A549 (cell line): Measurements from ENCODE around the gene RAMP1.

Experiments
- JUNB ChIP-seq: fragments of >200 bp; sonication (Bioruptor Twin); formaldehyde crosslinking; IDR thresholded peaks from 2 replicates; pipeline ENCODE4 v1.6.1; 2016
- KDM1A ChIP-seq: fragments of 200-600 bp; sonication (generic); IDR thresholded peaks from 2 replicates; pipeline ENCODE4 v1.6.1; 2016; ENCODE audit warnings: low read depth, mild to moderate bottlenecking
- POLR2A ChIP-seq: IDR thresholded peaks from 2 replicates; pipeline ENCODE4 v1.6.1; 2012; ENCODE audit warnings: mild to moderate bottlenecking, low read length
- RCOR1 ChIP-seq: fragments of 150-350 bp; IDR thresholded peaks from 2 replicates; pipeline ENCODE4 v1.6.1; 2014; ENCODE audit warnings: antibody characterized with exemption, low read length, low read depth
- TF ChIP-seq, protein P1 (sequence below): fragments of >200 bp; sonication (Bioruptor Twin); formaldehyde crosslinking; IDR thresholded peaks from 3 replicates; pipeline ENCODE4 v1.5.1; 2016
- TF ChIP-seq, protein P2 (sequence below): IDR thresholded peaks from 2 replicates; pipeline ENCODE4 v1.6.1; 2012
- TF ChIP-seq, protein P3 (sequence below): fragments of 450-650 bp; IDR thresholded peaks from 2 replicates; pipeline ENCODE4 v1.6.1; 2014; ENCODE audit warnings: antibody characterized with exemption
- TF ChIP-seq, protein P4 (sequence below): fragments of 200-600 bp; sonication (generic); IDR thresholded peaks from 2 replicates; pipeline ENCODE4 v1.6.1; 2016; ENCODE audit warnings: antibody characterized with exemption, mild to moderate bottlenecking, moderate library complexity
- TF ChIP-seq, protein P5 (sequence below): fragments of 250-450 bp; sonication (Bioruptor Pico); IDR thresholded peaks from 2 replicates; pipeline ENCODE4 v1.5.0; 2021; ENCODE audit warnings: mild to moderate bottlenecking, moderate library complexity, borderline replicate concordance

DNA sequence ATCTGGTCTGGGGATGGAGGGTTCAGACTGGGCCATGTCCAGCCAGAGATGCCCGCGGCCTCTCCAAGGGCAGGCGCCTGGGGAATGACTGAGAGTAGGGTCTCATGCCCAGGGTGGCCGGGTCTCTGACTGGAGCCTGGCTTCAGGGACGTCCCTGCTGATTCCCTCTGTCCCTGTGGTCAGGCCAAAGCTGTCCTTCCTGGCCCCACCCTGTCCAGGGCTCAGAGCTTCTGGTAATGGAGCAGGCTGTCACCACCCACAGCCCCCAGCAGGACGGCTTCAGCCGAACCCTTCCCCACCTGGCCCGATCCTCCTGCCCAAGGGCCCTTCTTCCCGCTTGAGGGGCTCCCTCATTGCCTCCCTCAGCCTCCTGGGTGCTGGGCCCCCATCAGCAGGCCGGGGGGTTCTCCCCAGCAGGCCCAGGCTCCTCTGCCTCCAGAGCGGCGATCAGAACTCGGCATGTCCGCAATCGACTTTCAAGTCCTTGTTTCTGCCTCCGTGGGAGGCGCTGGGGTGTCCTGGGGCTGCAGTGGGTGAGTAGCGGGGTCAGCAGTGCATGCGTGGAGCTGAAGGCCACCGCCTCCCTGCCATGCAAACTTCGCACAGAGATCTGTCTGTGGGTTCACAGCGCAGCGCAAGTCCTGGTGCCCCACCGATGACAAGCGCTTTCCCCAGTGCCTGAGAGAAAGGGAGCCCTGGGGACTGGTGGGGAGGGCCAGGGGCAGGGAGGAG, 18.3 kb downstream of the RAMP1 start:
- TF ChIP-seq RCOR1 (no peak), POLR2A (no peak), JUNB (no peak), KDM1A (no peak)
- TF ChIP-seq, protein P1, sequence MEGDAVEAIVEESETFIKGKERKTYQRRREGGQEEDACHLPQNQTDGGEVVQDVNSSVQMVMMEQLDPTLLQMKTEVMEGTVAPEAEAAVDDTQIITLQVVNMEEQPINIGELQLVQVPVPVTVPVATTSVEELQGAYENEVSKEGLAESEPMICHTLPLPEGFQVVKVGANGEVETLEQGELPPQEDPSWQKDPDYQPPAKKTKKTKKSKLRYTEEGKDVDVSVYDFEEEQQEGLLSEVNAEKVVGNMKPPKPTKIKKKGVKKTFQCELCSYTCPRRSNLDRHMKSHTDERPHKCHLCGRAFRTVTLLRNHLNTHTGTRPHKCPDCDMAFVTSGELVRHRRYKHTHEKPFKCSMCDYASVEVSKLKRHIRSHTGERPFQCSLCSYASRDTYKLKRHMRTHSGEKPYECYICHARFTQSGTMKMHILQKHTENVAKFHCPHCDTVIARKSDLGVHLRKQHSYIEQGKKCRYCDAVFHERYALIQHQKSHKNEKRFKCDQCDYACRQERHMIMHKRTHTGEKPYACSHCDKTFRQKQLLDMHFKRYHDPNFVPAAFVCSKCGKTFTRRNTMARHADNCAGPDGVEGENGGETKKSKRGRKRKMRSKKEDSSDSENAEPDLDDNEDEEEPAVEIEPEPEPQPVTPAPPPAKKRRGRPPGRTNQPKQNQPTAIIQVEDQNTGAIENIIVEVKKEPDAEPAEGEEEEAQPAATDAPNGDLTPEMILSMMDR, result no peak
- TF ChIP-seq, protein P2, sequence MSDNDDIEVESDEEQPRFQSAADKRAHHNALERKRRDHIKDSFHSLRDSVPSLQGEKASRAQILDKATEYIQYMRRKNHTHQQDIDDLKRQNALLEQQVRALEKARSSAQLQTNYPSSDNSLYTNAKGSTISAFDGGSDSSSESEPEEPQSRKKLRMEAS, result no peak
- TF ChIP-seq, protein P3, sequence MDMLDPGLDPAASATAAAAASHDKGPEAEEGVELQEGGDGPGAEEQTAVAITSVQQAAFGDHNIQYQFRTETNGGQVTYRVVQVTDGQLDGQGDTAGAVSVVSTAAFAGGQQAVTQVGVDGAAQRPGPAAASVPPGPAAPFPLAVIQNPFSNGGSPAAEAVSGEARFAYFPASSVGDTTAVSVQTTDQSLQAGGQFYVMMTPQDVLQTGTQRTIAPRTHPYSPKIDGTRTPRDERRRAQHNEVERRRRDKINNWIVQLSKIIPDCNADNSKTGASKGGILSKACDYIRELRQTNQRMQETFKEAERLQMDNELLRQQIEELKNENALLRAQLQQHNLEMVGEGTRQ, result no peak
- TF ChIP-seq, protein P4, sequence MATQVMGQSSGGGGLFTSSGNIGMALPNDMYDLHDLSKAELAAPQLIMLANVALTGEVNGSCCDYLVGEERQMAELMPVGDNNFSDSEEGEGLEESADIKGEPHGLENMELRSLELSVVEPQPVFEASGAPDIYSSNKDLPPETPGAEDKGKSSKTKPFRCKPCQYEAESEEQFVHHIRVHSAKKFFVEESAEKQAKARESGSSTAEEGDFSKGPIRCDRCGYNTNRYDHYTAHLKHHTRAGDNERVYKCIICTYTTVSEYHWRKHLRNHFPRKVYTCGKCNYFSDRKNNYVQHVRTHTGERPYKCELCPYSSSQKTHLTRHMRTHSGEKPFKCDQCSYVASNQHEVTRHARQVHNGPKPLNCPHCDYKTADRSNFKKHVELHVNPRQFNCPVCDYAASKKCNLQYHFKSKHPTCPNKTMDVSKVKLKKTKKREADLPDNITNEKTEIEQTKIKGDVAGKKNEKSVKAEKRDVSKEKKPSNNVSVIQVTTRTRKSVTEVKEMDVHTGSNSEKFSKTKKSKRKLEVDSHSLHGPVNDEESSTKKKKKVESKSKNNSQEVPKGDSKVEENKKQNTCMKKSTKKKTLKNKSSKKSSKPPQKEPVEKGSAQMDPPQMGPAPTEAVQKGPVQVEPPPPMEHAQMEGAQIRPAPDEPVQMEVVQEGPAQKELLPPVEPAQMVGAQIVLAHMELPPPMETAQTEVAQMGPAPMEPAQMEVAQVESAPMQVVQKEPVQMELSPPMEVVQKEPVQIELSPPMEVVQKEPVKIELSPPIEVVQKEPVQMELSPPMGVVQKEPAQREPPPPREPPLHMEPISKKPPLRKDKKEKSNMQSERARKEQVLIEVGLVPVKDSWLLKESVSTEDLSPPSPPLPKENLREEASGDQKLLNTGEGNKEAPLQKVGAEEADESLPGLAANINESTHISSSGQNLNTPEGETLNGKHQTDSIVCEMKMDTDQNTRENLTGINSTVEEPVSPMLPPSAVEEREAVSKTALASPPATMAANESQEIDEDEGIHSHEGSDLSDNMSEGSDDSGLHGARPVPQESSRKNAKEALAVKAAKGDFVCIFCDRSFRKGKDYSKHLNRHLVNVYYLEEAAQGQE, result no peak
- TF ChIP-seq, protein P5, sequence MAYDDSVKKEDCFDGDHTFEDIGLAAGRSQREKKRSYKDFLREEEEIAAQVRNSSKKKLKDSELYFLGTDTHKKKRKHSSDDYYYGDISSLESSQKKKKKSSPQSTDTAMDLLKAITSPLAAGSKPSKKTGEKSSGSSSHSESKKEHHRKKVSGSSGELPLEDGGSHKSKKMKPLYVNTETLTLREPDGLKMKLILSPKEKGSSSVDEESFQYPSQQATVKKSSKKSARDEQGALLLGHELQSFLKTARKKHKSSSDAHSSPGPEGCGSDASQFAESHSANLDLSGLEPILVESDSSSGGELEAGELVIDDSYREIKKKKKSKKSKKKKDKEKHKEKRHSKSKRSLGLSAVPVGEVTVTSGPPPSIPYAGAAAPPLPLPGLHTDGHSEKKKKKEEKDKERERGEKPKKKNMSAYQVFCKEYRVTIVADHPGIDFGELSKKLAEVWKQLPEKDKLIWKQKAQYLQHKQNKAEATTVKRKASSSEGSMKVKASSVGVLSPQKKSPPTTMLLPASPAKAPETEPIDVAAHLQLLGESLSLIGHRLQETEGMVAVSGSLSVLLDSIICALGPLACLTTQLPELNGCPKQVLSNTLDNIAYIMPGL, result no peak
